GM21576 (cell line): ENCODE data around the gene MACC1.
A peak's percentile ranks its signal among the peaks of the same experiment; 100 is the strongest.
"Not testable (repeated sequence)": the region's sequence is repeated elsewhere in the genome, so short reads cannot be mapped to it uniquely, and the experiment has no call there.

ENCODE experiments used
- ATAC-seq: cut with Tn5 transposase; IDR thresholded peaks from one replicate; pipeline ENCODE4 v1.9.1; 2021; ENCODE audit warnings: mild to moderate bottlenecking, moderate library complexity; ENCODE audit not compliant: unreplicated experiment

MACC1 gene

DNA sequence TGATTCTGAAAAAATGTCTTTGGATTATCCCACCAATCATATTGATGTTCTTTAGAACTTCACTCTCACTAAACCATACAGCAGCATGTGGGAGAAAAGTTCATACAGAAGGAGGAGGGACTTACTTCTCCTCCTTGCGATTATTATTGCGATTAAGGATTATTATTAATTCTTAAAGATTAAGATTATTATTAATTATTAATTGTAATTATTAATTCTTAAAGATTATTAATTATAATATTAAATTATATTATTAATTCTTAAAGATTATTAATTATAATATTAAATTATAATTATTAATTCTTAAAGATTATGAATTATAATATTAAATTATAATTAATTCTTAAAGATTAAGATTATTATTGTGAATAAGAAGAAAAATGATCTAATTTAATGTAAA, 80.5 kb downstream of the MACC1 start:
- no peak for ATAC-seq

DNA sequence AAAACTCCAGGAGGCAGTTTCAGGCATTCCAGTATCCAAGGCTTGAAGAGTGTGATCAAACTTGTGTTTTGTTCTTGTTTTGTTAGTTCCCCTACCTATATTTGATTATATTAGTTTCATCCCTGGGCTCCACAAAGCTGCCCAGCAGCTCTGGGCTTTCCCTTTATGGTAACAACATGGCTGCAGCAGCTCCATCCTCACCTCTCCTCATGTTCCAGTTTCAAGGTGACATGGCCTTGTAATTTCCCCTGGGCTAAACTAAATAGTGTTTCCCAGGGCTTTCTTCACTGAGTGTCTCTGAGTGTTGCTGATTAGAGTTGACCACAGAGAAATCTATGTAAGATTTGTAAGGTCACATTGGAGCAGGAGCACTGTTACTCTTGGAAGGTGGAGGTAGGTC, 83.4 kb downstream of the MACC1 start:
- no peak for ATAC-seq

- no peak for ATAC-seq
Measured at GRCh38 chr7:20132585-20132984, 84.6 kb downstream of the MACC1 start.

GRCh38 chr7:20131776-20132175, 85.4 kb downstream of the MACC1 start:
- no peak for ATAC-seq

DNA sequence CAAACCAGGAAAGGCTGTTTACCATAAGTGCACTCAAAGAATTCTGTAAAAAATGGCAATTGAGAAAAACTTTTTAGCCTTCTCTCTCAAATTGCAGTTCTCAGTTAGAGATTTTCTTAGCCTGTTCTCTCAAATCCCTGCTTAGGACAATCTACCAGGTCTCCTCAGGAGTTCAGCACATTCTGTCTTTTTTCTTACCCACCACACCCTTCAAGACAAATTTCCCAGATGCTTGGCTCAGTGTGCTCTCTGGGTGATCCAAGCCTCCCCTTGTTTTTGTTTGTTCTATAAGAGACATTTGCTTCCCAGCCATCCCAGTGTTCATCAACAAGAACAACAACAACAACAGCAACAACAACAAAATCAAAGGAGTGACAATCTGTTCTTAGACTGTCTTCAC, 87.3 kb downstream of the MACC1 start:
- ATAC-seq: no peak

- ATAC-seq: no peak
Measured at GRCh38 chr7:20128001-20128400, 89.2 kb downstream of the MACC1 start.

- ATAC-seq: not testable (repeated sequence)
Measured at GRCh38 chr7:20126060-20126459, 91.1 kb downstream of the MACC1 start.

GRCh38 chr7:20124087-20124486, 93.1 kb downstream of the MACC1 start:
- not testable (repeated sequence) for ATAC-seq

DNA sequence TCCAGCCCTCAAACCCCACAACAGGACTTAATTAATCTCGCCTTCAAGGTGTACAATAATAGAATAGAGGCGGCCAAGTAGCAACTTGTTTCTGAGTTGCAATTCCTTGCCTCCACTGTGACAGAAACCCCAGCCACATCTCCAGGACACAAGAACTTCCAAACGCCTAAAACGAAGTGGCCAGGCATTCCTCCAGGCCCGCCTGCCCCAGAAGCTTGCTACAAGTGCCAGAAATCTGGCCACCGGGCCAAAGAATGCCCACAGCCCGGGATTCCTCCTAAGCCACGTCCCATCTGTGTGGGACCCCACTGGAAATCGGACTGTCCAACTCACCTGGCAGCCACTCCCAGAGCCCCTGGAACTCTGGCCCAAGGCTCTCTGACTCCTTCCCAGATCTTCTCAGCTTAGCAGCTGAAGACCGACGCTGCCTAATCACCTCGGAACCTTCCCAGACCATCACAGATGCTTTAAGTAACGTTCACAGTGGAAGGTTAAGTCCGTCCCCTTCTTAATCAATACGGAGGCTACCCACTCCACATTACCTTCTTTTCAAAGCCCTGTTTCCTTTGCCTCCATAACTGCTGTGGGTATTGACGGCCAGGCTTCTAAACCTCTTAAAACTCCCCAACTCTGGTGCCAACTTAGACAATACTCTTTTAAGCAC, 94.4 kb downstream of the MACC1 start:
- not testable (repeated sequence) for ATAC-seq

DNA sequence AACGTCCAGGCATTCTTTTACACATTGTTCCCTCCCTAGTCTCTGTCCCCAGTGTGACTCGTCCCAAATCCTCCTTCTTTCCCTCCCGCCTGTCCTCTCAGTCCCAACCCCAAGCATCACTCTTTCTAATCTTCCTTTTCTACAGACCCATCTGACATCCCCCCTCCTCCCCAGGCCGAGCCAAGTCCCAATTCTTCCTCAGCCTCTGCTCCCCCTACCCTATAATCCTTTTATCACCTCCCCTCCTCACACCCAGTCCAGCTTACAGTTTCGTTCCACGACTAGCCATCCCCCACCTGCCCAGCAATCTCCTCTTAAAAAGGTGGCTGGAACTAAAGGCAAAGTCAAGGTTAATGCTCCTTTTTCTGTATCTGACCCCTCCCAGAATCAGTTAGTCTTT, 95.1 kb downstream of the MACC1 start:
- ATAC-seq: no peak

- ATAC-seq: no peak
Measured at GRCh38 chr7:20121404-20121803, 95.8 kb downstream of the MACC1 start.

- not testable (repeated sequence) for ATAC-seq
Measured at GRCh38 chr7:20120611-20121168, 96.5 kb downstream of the MACC1 start.

GRCh38 chr7:20116869-20117268, 100.3 kb downstream of the MACC1 start:
- ATAC-seq: no peak

GRCh38 chr7:20114468-20114867, 102.7 kb downstream of the MACC1 start:
- peak; percentile 89 for ATAC-seq

- ATAC-seq: peak; percentile 93
Measured at GRCh38 chr7:20113427-20114027, 103.7 kb downstream of the MACC1 start.

DNA sequence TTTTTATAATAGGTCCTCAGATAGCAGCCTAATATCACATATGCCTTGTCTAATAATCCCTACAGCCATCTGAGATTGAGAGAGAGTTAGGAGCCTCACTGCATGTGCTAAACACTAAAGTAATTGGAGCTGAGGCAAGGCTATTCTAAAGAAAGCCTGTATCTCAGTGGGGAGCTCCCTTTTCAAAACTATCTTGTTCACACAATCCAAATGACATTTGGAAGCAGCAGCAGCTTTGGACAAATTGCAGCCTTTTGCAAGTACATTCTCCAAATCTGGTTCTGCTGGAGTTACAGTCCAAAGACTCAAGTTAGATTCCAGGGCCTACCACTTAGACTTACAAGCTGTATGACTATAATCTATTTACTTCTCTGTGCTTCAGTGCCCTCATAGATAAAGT, 104.5 kb downstream of the MACC1 start:
- ATAC-seq: no peak

GRCh38 chr7:20111821-20112542, 105.2 kb downstream of the MACC1 start:
- no peak for ATAC-seq

DNA sequence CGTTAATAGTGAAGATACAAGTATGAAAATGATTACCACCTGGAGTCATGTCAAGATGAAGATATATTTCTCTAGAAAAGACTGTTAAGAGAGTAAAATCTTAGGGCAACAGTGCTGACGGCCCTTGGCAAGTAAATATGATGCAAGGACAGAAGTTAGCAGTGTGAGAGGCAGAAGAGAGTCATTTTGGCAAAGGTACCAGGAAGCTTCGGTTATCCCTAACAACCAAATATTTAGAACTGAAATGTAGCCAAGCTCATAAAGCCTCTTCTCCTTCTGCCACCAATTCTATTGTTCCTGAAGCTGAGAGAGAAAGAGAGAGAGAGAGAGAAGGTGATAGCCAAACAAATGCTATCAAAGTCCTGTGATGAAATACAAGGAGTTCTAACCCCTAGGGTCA, 109.6 kb downstream of the MACC1 start:
- ATAC-seq: no peak

DNA sequence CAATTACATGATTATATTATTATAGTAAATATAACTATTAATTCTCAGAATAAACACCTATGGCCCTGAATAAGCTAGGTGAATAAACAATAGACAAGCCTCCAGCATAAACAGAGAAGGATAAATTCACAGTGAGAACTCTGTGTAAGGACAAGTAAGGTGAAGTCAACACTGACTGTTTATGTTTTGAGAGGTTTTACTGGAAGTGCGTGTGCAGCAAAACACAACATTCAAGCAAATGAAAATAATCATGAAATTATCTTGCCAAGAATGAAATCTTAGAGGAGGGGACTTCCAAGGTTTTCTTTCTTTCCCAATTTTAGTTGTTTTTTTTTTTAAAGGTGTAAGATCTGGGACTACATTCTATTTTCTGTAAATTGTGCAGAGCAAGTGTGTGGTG, 112.5 kb downstream of the MACC1 start:
- ATAC-seq: no peak

GRCh38 chr7:20102982-20103381, 114.2 kb downstream of the MACC1 start:
- ATAC-seq: no peak

- no peak for ATAC-seq
Measured at GRCh38 chr7:20095862-20096261, 121.3 kb downstream of the MACC1 start.

GRCh38 chr7:20095436-20095835, 121.7 kb downstream of the MACC1 start:
- ATAC-seq: no peak
